Keratinocyte (primary cell): ENCODE results near the gene CUBN. TPM values are rescaled to one million over a fixed set of nuclear protein-coding genes. Genes with fewer than 3 reads are reported as not detected.

ENCODE experiments used
- DNase-seq: peaks from one replicate; pipeline ENCODE4 v3.0.0-alpha.2; 2011; ENCODE audit warnings: low read depth, missing footprints, low spot score
- FAIRE-seq: peaks from 2 replicates; lab custom pipeline; 2011; peaks lifted over from hg19 to GRCh38; lab: Jason Lieb, UNC
- H2AFZ ChIP-seq: 2 replicates; pipeline ENCODE4 v1.6.0; 2012; ENCODE audit warnings: low read length, control low read depth, inconsistent platforms; ENCODE audit not compliant: control insufficient read depth
- H3K27ac ChIP-seq: 2 replicates; pipeline ENCODE4 v1.5.1; 2011; ENCODE audit warnings: low read length; ENCODE audit not compliant: control insufficient read depth, insufficient read depth
- H3K27me3 ChIP-seq: 3 replicates; pipeline ENCODE4 v1.6.0; 2011; ENCODE audit warnings: low read length; ENCODE audit not compliant: control insufficient read depth, insufficient read depth; ENCODE audit errors: extremely low read depth
- H3K36me3 ChIP-seq, 2 experiments: 2 replicates in 1 of 2; 3 replicates in 1 of 2; pipeline ENCODE4 v1.5.1; 2011; ENCODE audit warnings: low read length in 2 of 2, mild to moderate bottlenecking in 1 of 2; ENCODE audit not compliant: control insufficient read depth in 2 of 2, insufficient read depth in 2 of 2; ENCODE audit errors: extremely low read depth in 1 of 2
- H3K4me1 ChIP-seq: 3 replicates; pipeline ENCODE4 v1.5.1; 2011; ENCODE audit warnings: low read length; ENCODE audit not compliant: control insufficient read depth, insufficient read depth; ENCODE audit errors: extremely low read depth
- H3K4me2 ChIP-seq: 3 replicates; pipeline ENCODE4 v1.6.0; 2011; ENCODE audit warnings: low read depth, low read length; ENCODE audit not compliant: control insufficient read depth, insufficient read depth; ENCODE audit errors: extremely low read depth
- H3K4me3 ChIP-seq, 3 experiments: fragments of 200-600 bp in 1 of 3; sonication (generic) in 1 of 3; 2 replicates in 2 of 3; 3 replicates in 1 of 3; pipeline ENCODE4 v1.5.1; 2011 to 2016; ENCODE audit warnings: low read length in 3 of 3, mild to moderate bottlenecking in 3 of 3, control low read depth in 2 of 3, inconsistent platforms in 1 of 3, low read depth in 1 of 3, mixed read lengths in 1 of 3, mixed run types in 1 of 3, moderate library complexity in 1 of 3; ENCODE audit not compliant: control insufficient read depth in 2 of 3, insufficient read depth in 2 of 3; ENCODE audit errors: extremely low read depth in 1 of 3
- H3K79me2 ChIP-seq: 2 replicates; pipeline ENCODE4 v1.6.0; 2012; ENCODE audit warnings: low read length; ENCODE audit not compliant: control insufficient read depth, insufficient read depth
- H3K9ac ChIP-seq: 3 replicates; pipeline ENCODE4 v1.6.0; 2011; ENCODE audit warnings: low read length; ENCODE audit not compliant: control insufficient read depth, insufficient read depth; ENCODE audit errors: extremely low read depth
- H3K9me1 ChIP-seq: 3 replicates; pipeline ENCODE4 v1.6.0; 2011; ENCODE audit warnings: low read length; ENCODE audit not compliant: control insufficient read depth, insufficient read depth; ENCODE audit errors: extremely low read depth
- H3K9me3 ChIP-seq: 2 replicates; pipeline ENCODE4 v1.5.1; 2012; ENCODE audit warnings: low read depth, low read length; ENCODE audit not compliant: control insufficient read depth
- H4K20me1 ChIP-seq: 3 replicates; pipeline ENCODE4 v1.6.0; 2011; ENCODE audit warnings: low read length; ENCODE audit not compliant: control insufficient read depth, insufficient read depth; ENCODE audit errors: extremely low read depth
- EZH2 ChIP-seq: IDR thresholded peaks from one replicate; pipeline ENCODE4 v1.6.1; 2012; ENCODE audit warnings: inconsistent platforms, mild to moderate bottlenecking, low read length, moderate library complexity
- dilution Hi-C: fragments of 300-500 bp; cut with MboI; formaldehyde crosslinking; loops from one replicate; pipeline ENCODE4 v1.7.0; 2020; ENCODE audit warnings: low sequenced_read_pairs; ENCODE audit not compliant: extremely low pct_ligation_motif_present
- polyA plus RNA-seq, 5 experiments: library from polyadenylated mRNA; depleted of rRNA in 3 of 5; stranded (reverse) in 3 of 5; stranded (forward) in 1 of 5; unstranded in 1 of 5; fragments of >200 nt; gene quantifications; 1 replicate in 1 of 5; 2 replicates in 3 of 5; 3 replicates in 1 of 5; pipeline versions ENCODE4 v1.2.1 to v1.2.3, GENCODE V29; 2011 to 2012; ENCODE audit warnings: missing spikeins in 2 of 5, low read depth in 1 of 5, low replicate concordance in 1 of 5
- TF ChIP-seq, protein P1 (sequence below), 3 experiments: IDR thresholded peaks in 1 of 3; conservative IDR thresholded peaks in 1 of 3; optimal IDR thresholded peaks in 1 of 3; 2 replicates in 2 of 3; 3 replicates in 1 of 3; pipeline versions ENCODE3 to v1.5.1; 2011; ENCODE audit warnings: low read length in 3 of 3, mild to moderate bottlenecking in 3 of 3, moderate library complexity in 2 of 3, control low read depth in 1 of 3, inconsistent platforms in 1 of 3; ENCODE audit not compliant: insufficient read depth in 2 of 3; ENCODE audit errors: extremely low read depth in 1 of 3

CUBN gene
- polyA plus RNA-seq, 1 donor (not counting 4 experiments of a cell fraction or from before 2014, with no cell fraction given) = 0.07 TPM

- no peak for TF ChIP-seq EZH2
- TF ChIP-seq, protein P1, sequence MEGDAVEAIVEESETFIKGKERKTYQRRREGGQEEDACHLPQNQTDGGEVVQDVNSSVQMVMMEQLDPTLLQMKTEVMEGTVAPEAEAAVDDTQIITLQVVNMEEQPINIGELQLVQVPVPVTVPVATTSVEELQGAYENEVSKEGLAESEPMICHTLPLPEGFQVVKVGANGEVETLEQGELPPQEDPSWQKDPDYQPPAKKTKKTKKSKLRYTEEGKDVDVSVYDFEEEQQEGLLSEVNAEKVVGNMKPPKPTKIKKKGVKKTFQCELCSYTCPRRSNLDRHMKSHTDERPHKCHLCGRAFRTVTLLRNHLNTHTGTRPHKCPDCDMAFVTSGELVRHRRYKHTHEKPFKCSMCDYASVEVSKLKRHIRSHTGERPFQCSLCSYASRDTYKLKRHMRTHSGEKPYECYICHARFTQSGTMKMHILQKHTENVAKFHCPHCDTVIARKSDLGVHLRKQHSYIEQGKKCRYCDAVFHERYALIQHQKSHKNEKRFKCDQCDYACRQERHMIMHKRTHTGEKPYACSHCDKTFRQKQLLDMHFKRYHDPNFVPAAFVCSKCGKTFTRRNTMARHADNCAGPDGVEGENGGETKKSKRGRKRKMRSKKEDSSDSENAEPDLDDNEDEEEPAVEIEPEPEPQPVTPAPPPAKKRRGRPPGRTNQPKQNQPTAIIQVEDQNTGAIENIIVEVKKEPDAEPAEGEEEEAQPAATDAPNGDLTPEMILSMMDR (optimal IDR thresholded peaks at IDR 0.05 in 1 of 3, IDR thresholded peaks at IDR 0.05 in 1 of 3, conservative IDR thresholded peaks at IDR 0.05 in 1 of 3; ENCODE audit: extremely low read depth in 1 of 3, insufficient read depth in 2 of 3, low read length in 3 of 3) = no peak
- no peak overlapping the region for H2AFZ ChIP-seq
- FAIRE-seq (no peak), DNase-seq (no peak)
- H3K36me3 ChIP-seq = no peaks in the 10 kb centered on the region
- no peaks in the 10 kb centered on the region for H3K9me1 ChIP-seq
- no peaks in the 10 kb centered on the region for H3K9me3 ChIP-seq
- no peaks in the 10 kb centered on the region for H3K4me1 ChIP-seq
- no peak overlapping the region for H3K9ac ChIP-seq
- H3K27me3 ChIP-seq = no peaks in the 10 kb centered on the region
- no peak overlapping the region for H3K27ac ChIP-seq
- no peaks in the 10 kb centered on the region for H4K20me1 ChIP-seq
- no peak overlapping the region for H3K4me2 ChIP-seq
- H3K79me2 ChIP-seq = no peaks in the 10 kb centered on the region
- dilution Hi-C loops = no loop called here
- no peak overlapping the region for H3K4me3 ChIP-seq
Observed at GRCh38 chr10:16933783-16934182, 195.8 kb downstream of the CUBN start.

GRCh38 chr10:16931930-16932329 lies 197.7 kb downstream of the CUBN start:
- H2AFZ ChIP-seq = no peak overlapping the region

More at GRCh38 chr10:16931930-16932329, 197.7 kb downstream of the CUBN start:
- no peaks in the 10 kb centered on the region for H3K9me1 ChIP-seq
- dilution Hi-C loops = no loop called here
- H3K36me3 ChIP-seq = no peaks in the 10 kb centered on the region
- no peak overlapping the region for H3K27ac ChIP-seq
- DNase-seq (no peak), FAIRE-seq (no peak)
- no peak overlapping the region for H3K4me3 ChIP-seq
- H3K4me1 ChIP-seq = no peaks in the 10 kb centered on the region
- H3K4me2 ChIP-seq = no peak overlapping the region
- H3K79me2 ChIP-seq = no peaks in the 10 kb centered on the region
- H3K9ac ChIP-seq = no peak overlapping the region
- TF ChIP-seq EZH2 = no peak
- TF ChIP-seq, protein P1 (optimal IDR thresholded peaks at IDR 0.05 in 1 of 3, IDR thresholded peaks at IDR 0.05 in 1 of 3, conservative IDR thresholded peaks at IDR 0.05 in 1 of 3; ENCODE audit: extremely low read depth in 1 of 3, insufficient read depth in 2 of 3, low read length in 3 of 3) = no peak
- no peaks in the 10 kb centered on the region for H3K27me3 ChIP-seq
- no peaks in the 10 kb centered on the region for H3K9me3 ChIP-seq
- no peaks in the 10 kb centered on the region for H4K20me1 ChIP-seq
